ELF-1 (cell line): ENCODE data around the gene SNX19.

ENCODE experiments used
- DNase-seq: peaks from one replicate; pipeline ENCODE4 v3.0.0-alpha.2; 2016; ENCODE audit warnings: low read depth, low spot score

The SNX19 gene

DNA sequence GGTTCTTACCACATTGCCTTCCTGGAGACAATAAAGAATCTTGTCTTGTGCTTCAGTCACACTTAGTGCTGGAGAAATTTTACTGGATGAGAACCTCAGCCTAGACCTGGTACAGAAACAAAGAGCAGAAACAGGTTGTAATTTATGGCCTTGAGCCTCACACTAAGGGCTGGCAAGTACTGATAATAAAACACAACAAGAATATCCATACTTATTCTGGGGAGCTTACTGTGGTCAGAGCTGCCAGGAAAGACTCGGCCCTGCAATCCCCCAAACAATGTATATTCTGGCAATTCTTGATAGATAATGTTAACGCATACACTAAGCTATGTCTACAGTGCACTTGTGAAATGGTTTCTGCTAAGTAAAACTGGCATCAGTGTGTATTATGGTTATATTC is 9.7 kb downstream of the SNX19 start:
- DNase-seq = no peak

DNA sequence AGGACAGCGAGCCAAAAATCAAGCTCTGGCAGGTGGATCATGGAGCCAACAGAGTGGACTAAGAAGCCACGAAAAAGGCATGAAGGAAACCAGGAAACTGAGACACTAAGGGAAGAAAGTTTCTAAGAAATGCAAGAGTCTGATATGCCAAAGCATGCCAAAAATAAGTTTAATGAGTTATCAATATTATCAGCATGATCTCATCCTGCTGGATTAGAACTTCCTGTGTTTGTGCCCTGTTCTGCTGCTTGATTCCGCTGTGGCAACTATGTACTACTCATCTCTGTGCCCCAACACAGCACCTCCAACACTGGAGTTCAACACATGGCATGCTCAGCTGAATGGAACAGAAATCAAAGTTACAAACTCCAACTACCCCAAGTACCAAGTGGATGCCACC is 10.8 kb downstream of the SNX19 start:
- DNase-seq = no peak

GRCh38 chr11:130904380-130904779 is 11.9 kb downstream of the SNX19 start:
- DNase-seq = no peak

DNA sequence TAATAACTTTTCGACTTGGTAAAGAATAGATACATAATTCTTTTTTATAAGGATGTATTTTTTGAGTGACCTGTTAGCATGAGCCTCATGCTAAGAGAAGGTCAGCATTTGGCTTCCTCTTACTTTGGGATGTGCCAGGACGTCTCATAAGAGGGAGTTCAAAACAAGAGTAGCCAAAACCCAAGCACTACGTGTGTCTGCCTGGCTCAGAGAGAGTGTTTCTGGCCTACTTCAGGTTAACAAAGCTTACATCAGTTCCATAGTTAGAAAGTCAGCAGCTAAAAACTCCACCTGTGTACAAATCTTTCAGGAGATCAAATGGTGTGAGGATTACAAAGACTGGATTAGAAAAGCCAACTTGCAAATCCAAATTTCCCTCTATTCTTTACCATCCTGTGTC is 13.9 kb downstream of the SNX19 start:
- DNase-seq = no peak

DNA sequence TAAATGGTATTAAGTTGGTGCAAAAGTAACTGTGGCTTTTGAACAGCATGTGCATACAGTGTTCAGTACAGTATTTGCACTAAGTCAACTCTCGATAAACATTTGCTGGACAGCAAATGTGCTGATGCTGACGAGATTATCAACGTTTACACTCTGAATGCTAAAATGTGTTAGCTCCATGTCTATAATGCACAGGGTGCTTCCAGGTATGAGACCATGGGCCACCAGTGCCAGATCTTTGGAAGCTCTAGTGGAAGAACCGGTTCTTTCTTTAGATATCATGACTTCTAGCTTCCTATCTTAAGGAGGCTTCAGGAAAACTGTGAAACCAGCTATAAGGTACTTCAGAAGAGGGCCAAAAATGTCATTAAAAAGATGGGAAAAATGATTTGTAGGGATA is 17.2 kb downstream of the SNX19 start:
- DNase-seq = no peak

GRCh38 chr11:130897262-130898182 is 18.8 kb downstream of the SNX19 start:
- no peak for DNase-seq

DNA sequence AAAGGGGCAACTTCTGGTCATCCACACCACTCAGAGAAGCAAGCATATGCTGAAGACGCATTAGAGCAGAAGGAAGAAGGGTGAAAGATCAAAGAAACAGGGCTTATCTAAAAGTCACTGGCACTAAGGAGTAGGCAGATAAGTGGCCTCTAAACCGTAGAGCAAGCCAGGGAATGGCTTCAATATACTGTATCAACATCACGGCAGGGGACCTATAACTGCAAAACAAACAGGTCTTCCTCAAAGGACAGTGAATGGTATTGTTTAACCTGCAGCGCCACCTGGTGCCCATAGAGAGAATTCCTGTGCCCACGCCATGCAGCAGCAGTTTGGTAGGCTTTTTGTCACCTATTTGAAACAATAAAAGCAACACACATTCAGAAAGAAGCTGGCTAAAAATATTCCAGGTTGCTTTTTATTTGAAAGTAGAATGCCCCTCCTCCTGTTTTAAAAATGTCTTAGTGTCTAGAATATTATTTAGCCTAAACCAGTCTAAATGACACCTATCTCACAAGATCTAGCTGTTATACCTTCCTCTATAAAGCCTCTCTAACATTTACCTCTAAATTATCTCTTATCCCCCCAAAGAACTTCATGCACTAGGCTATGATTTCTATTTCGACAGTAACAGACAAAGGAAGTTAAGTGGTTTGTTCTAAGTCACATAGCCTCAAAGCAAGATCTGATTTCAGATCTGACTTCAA is 21.8 kb downstream of the SNX19 start:
- peak; percentile 81 for DNase-seq

GRCh38 chr11:130892861-130893260 is 23.4 kb downstream of the SNX19 start:
- no peak for DNase-seq

GRCh38 chr11:130891326-130891725 is 25.0 kb downstream of the SNX19 start:
- DNase-seq = no peak

GRCh38 chr11:130890039-130890745 is 26.1 kb downstream of the SNX19 start:
- DNase-seq = no peak

- no peak for DNase-seq
Observed at GRCh38 chr11:130888790-130889189, 27.5 kb downstream of the SNX19 start.

DNA sequence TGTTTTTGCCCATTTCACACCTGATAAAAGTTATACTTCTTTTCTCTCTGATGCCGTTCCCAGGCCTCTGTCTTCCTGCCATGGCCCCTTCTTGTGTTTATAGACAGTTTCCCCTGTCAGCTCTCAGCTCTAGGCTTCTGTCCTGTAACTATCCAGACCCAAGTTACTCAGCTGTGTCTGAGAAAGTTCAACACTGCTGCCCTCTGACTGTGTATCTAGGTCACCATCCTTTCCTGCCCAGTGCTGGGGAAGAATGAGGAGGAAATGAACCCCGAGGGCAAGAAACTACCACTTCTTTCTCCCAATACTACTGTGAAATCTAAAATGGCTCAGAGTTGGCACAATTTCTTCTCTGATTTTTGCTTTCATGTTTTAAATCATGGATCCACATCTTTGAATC is 29.6 kb downstream of the SNX19 start:
- DNase-seq = no peak

DNA sequence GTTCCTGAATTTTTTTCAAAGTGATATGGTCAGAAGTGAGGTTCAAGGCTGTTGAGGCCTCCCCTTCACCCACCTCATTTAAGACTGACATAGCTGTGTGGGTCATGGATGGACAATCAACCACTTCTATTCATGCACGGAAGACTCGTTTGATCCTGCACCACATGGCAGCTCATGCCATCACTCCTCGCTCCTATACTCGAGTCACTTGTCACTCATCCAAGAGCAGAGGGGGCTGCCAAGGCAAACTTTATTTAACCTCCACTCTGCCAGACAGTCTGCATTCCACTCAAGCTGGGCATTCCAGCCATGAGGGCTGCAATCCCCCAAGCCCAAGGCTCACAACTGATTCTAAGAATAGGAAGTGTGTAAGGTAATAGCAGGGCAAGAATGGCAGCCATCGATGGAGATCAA is 34.1 kb downstream of the SNX19 start:
- no peak for DNase-seq

DNA sequence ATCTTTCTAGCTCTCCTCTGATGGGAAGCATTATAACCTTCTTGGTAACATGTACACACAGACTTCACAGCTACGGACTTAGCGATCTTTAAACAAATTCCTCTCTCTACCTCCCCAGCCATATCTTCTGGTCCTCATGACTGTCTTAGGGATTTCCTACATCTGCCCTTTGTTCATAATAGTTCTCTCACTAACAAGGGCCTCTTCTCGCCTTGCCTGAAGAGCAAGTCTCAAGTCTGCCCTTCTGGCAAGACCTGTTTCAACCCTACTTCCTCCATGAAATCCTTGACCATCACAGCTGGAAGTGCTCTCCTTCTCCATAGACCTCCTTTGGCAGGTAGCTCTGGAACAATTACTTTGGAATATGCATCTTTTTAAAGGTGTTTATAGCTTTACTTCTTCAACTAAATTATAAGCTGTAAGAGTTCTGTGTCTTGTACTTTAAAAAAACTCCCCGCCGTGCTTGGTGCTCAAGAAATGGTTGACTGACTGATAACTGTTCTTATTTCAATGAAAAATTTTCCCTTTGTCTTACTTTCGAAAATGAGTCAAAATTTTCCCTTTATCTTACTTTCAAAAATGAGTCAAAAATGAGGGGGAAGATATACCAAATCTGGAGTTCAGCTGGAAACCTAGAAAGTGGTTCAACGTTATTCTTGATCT is 34.7 kb downstream of the SNX19 start:
- DNase-seq = no peak

- DNase-seq = no peak
Observed at GRCh38 chr11:130879836-130880235, 36.4 kb downstream of the SNX19 start.

DNA sequence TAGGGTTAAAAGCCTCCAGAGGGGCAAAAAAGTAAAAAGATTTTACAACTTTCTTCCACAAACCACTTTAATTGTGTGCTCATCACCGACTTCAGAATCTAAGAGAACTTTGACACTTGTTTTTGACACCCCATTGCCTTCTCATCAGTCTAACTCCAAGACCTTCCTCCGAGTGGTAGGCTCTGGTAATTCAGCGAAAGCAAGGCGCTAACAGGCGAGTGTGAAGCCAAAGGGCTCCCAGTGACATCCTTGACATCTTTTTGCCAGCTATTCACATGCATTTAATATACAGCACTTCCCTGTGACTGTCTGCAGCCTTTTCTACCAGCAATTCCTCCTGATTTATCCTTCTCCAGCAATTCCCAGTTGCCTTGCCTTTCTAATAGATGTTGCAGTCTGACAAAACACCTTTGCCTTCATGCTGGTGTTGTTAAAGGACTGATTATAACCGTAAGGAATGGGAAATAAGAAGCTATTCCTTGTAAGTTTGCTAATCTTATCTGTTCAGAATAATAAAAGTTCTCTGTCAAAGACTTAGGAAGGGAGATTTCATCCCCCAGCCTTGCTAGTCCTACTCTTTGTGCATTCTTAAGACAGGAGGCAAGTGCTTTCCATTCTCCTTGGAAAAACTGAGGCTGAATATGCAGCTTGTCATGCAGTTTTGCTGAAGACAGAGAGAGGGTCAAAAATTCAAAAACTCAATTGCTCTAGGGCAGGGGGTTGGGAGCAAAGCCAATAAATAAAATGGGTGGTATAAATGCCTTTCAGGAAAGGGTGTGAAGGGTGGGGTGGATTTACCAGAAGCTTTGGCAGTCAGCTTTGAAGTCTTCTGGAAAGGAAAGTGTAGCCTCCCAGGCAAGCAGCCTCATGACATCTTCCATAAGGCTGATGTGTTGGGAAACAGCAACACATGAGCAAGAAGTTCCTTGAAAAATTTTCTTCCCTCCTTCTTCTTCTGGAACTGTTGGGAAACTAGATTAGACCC is 39.1 kb downstream of the SNX19 start:
- no peak for DNase-seq

DNA sequence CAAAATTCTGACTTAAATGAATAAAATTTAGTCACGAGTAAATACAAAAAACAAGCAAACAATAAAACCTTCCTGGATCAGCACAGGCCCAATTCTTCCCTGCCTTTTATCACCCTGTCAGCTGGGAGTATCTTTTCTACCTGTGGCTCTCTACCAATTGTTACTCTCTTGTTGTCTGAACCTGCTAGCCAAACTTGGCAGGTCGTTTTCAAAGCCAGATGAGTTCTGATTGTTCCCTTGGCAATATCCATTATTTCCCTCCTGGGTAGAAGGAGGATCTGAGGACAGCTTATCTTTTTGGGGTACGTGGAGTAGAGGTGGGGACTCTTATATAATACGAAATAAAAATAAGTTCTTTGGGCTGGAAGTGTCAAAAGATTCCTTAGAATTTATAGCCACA is 40.2 kb downstream of the SNX19 start:
- DNase-seq = no peak

- no peak for DNase-seq
Observed at GRCh38 chr11:130874955-130875531, 41.2 kb downstream of the SNX19 start.

DNA sequence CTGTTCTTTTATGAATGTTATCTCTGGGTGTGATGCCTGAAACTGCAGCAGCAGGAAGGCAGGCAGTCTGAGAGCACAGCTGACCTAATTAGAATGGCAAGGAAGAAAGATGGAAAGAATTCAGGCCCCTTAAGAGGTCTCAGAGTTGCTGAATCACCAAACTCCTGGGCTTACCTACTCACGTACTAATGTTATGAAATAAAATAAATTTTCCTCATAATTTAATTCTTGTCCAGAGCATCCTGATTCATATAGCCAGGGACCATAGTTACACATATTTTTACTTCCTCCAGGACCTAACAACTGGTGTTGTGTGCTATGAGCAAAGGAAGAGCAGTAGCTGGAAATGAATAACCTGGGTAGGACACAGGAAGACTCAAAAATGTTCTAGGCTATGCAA is 41.9 kb downstream of the SNX19 start:
- no peak for DNase-seq

DNA sequence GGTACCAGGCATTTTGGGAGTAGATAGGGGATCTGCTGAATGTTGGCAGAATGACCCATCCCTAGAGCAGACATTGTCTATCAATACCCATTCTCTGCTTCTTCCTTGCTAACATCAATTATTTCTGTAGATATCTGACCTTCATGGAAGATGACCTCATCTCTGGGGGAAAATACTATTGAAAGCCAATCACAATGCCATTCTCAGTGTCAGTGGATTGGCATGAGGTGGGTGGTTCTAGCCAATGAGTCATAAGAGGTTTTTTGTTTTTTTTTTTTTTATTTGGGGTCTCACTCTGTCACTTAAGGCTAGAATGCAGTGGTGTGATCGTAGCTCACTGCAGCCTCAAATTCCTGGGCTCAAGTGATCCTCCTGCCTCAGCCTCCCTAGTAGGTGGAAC is 42.5 kb downstream of the SNX19 start:
- DNase-seq = no peak
